HG03378 (cell line): Measurements from ENCODE around the gene TOMM6.
"Not testable (repeated sequence)": the region's sequence is repeated elsewhere in the genome, so short reads cannot be mapped to it uniquely, and the experiment has no call there.

ENCODE experiments used
- ATAC-seq: cut with Tn5 transposase; IDR thresholded peaks from one replicate; pipeline ENCODE4 v1.9.1; 2021; ENCODE audit warnings: mild to moderate bottlenecking, moderate library complexity; ENCODE audit not compliant: unreplicated experiment

The TOMM6 gene

GRCh38 chr6:41759905-41760579 lies 27.5 kb upstream of the TOMM6 start:
- no peak for ATAC-seq

GRCh38 chr6:41763470-41763869 lies 24.0 kb upstream of the TOMM6 start:
- no peak for ATAC-seq

GRCh38 chr6:41766043-41766664 lies 21.3 kb upstream of the TOMM6 start:
- not testable (repeated sequence) for ATAC-seq

- ATAC-seq: no peak
These were observed 20.2 kb upstream of the TOMM6 start for GRCh38 chr6:41767112-41767833.

- no peak for ATAC-seq
These were observed 18.8 kb upstream of the TOMM6 start for GRCh38 chr6:41768545-41769308.

GRCh38 chr6:41769376-41769775 lies 18.1 kb upstream of the TOMM6 start:
- ATAC-seq: no peak

- no peak for ATAC-seq
These were observed 17.0 kb upstream of the TOMM6 start for GRCh38 chr6:41770381-41771057.

- ATAC-seq: no peak
These were observed 16.2 kb upstream of the TOMM6 start for GRCh38 chr6:41771058-41771983.

GRCh38 chr6:41774841-41775240 lies 12.7 kb upstream of the TOMM6 start:
- ATAC-seq: no peak

GRCh38 chr6:41775293-41775882 lies 12.1 kb upstream of the TOMM6 start:
- no peak for ATAC-seq

GRCh38 chr6:41777551-41778285 lies 9.8 kb upstream of the TOMM6 start:
- no peak for ATAC-seq

- no peak for ATAC-seq
These were observed 8.6 kb upstream of the TOMM6 start for GRCh38 chr6:41778895-41779294.

- ATAC-seq: peak; percentile 1
These were observed 8.2 kb upstream of the TOMM6 start for GRCh38 chr6:41779336-41779735.

- ATAC-seq: peak; percentile 86
These were observed 7.5 kb upstream of the TOMM6 start, which contains the start of gene FRS3 for GRCh38 chr6:41779788-41780550. TSS of gene FRS3 (minus strand) at chr6:41779900. CDS start at chr6:41776987, 2,913 bp downstream.

- ATAC-seq: no peak
These were observed 6.7 kb upstream of the TOMM6 start, which contains the start of gene PRICKLE4 for GRCh38 chr6:41780551-41781365. TSS of gene PRICKLE4 (plus strand) at chr6:41780782. CDS start at chr6:41783474, 2,692 bp downstream.

- ATAC-seq: no peak
These were observed 6.1 kb upstream of the TOMM6 start for GRCh38 chr6:41781366-41781730.
